ENCODE measurements around the gene ST7.

DNA sequence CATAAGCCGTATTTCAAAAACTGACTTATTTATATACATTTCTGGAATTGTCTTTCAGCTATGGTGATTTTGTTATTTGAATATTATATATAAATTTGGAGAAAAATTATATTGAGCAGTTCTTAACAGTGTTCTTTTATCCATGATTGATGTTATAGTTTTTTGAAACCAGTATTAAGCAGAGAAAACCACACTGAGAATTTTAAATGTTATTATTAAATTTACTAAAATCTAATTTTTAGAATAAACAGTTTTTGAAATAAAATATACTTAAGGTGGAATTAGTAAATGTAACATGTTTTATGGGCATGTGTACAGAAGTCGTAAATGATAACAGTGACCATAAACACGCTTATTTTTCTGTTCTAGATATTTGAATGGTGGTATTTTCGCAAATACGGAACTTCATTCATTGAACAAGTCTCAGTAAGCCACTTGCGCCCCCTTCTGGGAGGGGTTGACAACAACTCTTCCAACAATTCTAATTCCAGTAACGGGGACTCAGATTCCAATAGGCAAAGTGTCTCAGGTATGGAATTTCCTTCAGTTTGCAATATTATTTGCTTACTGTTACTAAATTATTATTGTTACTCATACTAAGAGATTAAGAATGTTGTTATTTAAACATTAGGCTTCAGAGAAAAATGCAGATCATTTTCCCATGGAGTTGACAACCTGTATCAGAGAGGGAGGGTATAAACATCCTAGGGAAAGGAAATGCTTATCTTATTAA is 166.1 kb downstream of the ST7 start:
- TF ChIP-seq, protein P1, sequence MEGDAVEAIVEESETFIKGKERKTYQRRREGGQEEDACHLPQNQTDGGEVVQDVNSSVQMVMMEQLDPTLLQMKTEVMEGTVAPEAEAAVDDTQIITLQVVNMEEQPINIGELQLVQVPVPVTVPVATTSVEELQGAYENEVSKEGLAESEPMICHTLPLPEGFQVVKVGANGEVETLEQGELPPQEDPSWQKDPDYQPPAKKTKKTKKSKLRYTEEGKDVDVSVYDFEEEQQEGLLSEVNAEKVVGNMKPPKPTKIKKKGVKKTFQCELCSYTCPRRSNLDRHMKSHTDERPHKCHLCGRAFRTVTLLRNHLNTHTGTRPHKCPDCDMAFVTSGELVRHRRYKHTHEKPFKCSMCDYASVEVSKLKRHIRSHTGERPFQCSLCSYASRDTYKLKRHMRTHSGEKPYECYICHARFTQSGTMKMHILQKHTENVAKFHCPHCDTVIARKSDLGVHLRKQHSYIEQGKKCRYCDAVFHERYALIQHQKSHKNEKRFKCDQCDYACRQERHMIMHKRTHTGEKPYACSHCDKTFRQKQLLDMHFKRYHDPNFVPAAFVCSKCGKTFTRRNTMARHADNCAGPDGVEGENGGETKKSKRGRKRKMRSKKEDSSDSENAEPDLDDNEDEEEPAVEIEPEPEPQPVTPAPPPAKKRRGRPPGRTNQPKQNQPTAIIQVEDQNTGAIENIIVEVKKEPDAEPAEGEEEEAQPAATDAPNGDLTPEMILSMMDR (conservative IDR thresholded peaks at IDR 0.05; ENCODE audit: low read length): peak; percentile 93
- TF ChIP-seq EZH2phosphoT487 (IDR thresholded peaks at IDR 0.05; ENCODE audit: borderline replicate concordance, low read depth, low read length): no peak

All from OCI-LY7 (cell line).